NCI-H748 (cell line): Measurements from ENCODE around the gene TMEM129.

Source experiments
- DNase-seq: peaks from one replicate; lab custom pipeline; 2025; ENCODE audit not compliant: unreplicated experiment; lab: John Stamatoyannopoulos, UW

Gene TMEM129, protein sequence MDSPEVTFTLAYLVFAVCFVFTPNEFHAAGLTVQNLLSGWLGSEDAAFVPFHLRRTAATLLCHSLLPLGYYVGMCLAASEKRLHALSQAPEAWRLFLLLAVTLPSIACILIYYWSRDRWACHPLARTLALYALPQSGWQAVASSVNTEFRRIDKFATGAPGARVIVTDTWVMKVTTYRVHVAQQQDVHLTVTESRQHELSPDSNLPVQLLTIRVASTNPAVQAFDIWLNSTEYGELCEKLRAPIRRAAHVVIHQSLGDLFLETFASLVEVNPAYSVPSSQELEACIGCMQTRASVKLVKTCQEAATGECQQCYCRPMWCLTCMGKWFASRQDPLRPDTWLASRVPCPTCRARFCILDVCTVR

DNA sequence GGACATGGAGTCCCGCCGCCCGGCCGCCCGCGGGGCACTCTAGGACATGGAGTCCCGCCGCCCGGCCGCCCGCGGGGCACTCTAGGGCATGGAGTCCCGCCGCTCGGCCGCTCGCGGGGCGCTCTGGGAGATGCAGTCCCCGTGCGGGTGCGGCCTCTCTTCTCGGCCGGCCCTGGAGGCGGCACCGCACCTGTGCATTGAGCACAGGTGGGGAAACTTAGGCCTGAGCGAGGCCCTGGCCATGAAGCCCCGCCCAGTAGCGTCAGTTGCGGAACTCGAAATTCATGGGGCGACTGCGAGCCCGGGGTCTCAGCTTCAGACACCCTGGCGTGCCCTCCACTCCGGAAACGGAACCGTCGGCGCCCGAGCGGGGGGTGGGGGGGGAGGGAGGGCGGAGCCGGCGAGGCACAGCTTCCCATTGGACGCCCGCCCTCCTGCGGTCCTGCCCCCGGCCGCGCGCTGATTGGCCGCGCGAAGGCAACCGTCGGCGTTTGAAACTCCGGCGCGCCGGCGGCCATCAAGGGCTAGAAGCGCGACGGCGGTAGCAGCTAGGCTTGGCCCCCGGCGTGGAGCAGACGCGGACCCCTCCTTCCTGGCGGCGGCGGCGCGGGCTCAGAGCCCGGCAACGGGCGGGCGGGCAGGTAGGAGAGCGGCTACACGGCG lies at the start of gene TMEM129, which contains the start of gene TACC3:
Gene TMEM129, minus strand, starts transcription at position 321 of the 663 bp plus-strand sequence. CDS start 486 bp downstream, outside the sequence.
Gene TACC3, plus strand, starts transcription at position 519 of the 663 bp plus-strand sequence. CDS start 1,901 bp downstream, outside the sequence.
- peak; percentile 90 for DNase-seq

DNA sequence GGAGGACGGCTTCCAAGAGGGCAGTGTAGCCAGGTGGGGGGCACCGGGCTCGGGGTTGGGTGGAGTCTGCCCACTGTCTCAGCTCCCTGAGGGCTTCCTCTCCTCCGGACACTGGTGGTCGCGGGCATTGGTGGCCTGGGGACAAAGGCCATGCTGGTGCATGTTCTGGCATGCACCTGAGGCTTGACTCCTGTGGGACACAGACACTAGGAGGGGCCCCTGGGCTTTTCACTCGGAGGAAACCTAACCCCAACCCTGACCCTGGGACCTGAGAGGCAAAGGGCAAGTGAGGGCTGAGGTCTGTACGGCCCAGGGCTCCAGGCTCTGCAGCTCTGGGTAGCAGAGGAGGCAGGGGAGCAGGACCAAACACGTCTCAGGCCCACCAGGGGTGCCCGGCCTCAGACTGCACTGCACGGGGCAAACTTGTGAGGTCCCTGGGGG lies 49.7 kb upstream of the TMEM129 start:
- no peak for DNase-seq

DNA sequence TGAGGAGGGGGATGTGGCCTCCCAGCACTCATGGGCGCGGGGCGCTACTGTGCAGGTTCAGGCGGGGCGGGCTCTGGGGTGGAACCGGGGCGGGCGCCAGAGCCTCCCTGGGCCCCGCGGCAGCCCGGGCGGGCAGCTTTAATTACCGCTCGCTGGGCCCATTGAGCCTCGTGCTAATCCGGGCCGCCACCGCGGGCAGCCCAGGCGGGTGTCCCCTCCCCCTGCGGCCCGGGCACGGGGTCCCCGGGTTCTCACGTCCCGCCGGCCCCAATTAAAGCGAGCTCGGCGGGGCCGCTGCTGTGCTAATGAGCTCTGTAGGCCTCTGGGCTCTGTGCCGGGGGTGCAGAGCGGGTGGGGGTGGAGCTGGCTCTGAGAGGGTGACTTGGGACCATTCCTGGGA lies 49.1 kb upstream of the TMEM129 start:
- peak; percentile 0 for DNase-seq

DNA sequence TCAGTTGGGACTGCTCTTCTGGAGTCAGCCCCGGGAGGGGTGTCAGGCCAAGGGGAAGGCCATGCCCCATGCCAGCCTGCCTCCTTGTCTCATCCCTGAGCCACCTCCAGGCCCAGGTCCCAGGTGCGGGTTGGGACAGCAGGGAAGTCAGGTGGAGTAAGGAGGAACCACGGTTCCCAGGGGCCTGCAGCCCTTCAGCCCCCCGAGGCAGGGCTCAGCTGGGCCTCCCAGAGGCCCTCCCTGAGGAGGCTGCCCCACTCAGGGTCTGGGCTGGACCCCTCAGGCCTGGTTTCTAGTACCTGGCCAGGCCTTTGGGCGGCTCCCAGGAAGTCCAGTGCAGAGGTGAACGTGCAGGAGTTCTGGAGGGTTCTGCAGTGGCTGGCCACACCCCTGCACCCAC lies 48.6 kb upstream of the TMEM129 start:
- DNase-seq, result no peak

DNA sequence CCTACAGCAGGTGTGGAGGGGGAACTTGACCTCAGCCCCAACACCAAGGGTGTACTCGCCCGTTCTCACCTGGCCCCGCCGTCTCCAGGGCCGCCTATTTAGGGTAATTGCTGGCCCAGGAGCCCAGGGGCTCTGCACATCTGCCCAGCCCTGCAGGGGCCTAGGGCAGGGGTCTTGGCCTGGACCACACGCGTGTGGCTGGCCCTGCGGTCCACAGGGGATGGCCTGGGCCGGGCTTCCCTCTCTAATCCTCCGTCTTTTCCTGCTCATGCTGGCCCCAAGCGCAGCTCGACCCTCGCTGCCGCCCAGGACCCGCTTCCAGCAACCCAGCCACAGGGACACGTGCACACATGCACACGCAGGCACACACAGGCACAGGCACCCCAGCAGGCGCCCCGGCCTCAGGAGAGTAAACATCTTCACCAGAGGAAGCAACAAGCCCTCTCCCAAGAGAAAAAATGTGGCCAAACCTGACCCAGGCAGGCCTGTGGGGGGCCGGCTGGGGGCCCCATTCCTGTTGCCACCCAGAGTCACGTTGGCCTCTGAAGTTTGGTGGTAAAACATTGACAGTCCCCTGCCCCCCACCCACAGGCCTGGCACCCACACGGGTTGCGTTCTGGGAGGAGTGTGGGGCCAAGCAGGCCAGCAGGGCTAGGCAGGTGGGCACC lies 47.4 kb upstream of the TMEM129 start:
- DNase-seq, result no peak

DNA sequence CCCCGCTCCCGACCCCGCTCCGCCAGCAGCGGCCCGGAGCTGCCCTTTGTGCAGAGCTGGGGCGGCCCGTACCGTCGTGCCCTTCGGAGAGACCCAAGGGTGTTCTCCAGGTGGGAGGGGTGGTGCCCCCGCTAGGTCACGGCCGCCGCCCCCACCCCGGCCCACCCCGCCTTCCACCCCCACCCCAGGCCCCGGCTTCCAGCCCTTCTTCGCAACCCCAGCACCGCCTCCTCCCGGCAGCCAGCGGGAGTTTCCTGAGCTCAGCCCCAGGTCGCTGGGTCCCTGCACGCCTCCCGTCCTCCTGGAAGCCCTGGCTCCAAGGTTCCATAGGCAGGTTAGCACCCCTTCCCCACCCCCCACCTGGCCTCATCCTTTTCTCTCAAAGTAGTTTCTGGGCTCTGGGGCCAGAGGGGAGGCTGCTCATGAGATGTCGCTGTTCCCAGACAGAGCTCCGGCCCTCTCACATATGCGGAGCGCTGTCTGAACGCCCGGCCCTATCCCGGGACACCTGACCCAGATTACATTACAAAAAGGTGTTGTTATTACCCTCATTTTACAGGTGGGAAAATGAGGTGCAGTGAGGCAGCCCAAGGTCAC lies 46.7 kb upstream of the TMEM129 start:
- peak; percentile 16 for DNase-seq

DNA sequence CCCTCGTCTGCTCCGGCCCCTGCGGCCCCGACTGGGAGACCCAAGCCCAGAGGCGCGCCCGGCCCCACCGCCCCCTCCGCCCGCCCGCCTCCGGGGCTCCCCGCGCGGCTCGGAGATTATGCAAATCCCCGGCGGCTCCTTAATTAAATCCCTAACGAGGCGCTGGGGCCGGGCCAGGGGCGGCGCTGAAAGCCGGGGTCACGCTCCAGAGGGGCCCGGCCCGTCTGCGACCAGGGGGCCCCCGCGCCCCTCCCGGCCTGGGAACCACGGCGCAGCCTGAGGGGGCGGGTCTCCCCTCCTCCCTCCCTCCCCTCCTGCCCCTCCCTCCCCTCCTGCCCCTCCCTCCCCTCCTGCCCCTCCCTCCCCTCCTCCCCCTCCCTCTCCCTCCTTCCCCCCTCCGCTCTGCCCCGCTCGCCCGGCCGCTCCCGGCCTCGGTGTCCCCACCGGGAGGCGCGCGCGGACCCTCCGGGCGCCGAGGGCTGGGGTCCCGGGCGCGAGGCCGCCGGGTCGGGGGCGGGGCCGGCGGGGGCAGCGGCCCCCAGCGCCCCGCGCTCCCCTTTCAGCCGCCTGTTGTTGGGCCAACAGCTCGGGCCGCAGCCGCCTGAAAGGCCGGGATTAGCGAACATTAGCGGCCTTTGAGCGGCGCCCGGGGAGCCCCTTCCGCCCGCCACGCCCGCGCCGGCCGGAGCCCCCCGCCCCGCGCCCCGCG lies 46.1 kb upstream of the TMEM129 start:
- DNase-seq, result peak; percentile 8

DNA sequence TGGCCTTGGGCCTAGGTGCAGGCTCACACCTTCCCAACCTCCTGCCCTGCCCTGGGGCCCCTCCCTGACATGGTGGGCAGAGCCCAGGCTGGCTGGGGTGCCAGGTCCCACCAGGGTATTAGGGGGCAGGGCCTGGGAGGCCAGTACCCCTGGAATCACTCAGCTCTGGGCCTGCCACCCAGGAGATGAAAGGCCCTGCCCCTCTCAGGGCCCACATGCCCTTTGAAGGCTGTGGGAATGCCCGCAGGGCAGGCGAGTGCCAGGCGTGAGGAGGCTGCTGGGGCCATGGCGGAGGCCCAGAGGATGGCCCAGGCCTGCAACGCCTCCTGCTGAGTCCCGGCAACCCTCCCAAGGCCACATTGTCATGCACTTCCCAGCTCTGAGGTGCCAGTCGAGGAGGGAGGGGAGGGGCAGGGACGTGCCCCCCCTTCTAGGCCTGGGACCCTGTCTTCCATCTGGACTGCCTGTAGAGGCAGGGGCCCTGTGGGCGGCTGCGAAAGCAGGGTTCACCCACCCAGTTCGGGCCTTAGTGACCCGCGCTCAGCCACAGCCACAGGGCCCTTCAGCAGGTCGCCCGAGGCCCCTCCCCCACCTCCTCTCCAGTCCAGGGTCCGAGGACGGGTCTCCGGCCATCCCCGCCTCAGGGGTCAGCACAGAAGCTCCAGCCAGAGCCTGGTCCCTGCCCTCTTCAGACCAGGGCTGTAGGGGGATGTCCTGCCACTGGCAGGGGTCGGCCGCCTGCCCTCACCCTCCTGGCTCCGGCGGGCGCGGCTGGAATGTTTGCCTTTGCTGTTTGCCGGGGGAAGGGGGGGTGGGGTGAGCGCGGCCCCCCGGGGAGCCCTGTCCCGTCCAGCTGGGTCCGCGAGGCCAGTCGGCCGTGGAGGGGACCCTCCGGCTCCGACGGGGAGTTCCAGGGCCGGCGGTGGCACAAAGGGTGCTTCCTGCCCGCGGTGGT lies 45.3 kb upstream of the TMEM129 start:
- DNase-seq, result no peak

DNA sequence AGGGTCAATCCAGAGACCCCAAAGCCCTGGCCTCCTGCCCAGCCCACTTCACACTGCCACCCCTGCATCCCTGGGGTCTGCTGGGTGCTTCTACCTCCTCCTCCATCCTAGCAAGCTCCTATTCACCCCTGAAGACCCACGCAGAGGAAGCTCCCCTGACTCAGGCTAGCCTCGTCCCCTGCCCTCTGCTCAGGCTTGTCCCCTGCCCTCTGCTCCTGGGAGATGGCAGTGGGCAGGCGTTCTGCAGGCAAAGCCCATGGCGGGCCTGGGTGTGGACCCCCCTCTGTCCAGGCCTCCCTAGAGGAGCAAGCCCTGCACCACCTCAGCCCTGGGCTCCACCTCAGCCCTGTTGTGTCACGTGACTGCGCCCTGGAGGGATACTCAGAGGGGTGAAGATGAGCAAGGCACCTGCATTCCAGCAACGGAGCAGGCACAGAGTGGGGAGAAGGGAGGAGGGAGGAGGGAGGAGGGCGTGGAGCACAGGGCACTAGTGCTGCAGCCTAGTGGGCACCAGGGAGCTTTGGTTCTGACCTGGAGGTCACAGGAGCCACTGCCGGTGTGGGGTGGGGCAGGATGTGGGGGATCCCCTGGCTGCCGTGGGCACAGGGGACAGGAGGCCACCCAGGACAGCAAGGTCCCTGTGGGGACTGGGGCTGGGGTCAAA lies 44.4 kb upstream of the TMEM129 start:
- no peak for DNase-seq

DNA sequence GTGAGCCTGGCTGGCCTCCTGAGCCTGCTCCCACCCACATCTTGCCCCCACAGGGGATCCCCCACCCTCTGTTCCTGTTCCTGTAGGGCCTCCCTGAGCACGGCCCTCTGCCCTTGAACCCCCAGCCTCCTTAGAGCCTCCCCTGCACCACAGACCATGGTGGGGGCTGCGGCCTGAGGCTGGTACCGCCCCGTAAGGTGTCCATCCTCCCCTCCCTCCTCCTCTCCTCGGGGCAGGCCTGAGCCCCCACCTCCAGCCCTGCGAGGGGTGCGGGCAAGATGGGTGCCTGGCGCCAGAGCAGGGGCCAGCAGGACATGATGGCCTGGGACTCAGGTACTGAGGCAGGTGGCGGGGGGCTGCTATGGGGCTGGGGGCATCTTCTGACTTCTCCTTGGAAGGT lies 43.5 kb upstream of the TMEM129 start:
- no peak for DNase-seq

DNA sequence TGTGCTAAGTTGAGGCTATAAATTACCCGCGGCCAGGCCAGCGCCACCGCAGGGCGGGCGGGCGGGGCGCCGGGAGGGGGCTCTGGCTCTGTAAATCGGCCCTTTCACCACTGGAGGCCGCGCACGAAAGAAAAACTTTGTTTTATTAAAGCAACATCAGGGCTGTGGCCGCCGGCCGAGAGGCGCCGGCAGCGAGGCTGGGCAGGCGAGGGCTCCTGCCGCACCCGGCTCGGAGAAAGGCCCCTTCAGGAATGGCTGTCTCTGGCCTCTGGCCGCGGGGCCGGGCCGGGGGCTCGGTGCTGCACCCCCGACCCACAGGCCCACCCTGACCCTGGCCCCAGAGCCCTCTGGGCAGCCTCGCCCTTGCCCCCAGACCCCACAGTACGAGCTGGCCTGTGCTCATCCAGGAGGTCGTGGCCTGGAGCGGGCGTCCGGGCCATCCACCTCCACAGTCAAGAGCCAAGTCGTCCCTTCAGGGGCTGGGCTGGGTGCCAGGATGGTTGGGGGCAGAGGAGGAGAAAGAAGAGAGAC lies 42.5 kb upstream of the TMEM129 start:
- no peak for DNase-seq

DNA sequence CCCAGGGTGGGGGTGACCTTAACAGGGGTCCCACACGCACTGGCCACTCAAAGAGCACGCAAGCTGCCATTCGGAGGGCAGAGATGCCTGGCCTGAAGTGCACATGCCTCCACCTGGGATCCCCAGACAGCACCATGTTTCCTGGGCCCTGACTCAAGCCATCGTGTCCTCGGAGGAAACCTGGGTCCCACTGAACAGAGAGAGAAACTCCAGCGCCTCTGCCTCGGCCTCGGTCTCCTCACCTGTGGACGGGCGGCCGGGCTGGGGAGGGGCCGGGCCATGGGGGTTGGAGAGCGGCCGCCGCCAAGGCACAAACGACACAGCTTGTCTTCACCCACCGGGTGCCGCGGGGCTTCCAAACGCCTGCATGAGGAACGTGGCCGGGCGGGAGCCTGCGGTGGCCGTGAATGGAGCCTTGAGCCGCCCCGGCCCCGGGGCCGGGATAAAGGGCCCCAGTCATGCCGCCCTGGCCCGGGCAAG lies 42.0 kb upstream of the TMEM129 start:
- DNase-seq, result no peak

DNA sequence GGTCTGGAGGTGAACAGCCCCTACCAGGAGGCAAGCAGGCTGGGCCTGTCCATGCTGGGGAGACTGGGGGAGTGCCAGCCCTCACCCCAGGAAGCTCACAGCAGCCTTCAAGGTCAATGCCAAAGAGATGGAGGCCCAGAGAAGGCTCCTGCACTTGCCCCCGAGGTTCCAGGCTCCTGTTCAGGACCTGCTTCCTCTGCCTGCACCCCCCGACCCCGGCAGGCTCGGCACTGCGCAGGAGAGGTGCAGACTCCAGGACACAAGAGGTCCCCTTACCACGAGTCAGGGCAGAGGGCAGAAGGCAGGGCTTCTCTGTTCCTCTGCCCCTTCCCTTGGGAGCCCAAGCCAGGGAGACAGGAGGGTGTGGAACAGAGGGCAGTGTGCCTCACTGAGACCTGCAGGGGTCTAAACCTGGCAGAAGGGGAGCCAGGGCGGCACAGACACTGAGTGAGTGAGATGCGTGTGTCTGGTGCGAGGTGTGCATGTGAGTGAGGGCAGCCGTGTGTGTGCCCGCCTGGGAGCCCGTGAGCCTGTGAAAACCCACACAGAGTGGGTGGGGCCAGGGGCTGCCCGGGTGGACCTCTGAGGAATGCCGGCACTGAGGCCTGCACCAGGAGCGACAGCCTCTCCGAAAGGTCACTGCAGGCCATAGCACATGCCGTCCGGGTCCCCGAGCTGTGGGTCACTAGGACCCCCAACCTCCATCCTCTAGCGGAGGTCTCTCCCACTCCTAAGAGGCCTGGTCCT lies 41.3 kb upstream of the TMEM129 start:
- DNase-seq, result no peak

DNA sequence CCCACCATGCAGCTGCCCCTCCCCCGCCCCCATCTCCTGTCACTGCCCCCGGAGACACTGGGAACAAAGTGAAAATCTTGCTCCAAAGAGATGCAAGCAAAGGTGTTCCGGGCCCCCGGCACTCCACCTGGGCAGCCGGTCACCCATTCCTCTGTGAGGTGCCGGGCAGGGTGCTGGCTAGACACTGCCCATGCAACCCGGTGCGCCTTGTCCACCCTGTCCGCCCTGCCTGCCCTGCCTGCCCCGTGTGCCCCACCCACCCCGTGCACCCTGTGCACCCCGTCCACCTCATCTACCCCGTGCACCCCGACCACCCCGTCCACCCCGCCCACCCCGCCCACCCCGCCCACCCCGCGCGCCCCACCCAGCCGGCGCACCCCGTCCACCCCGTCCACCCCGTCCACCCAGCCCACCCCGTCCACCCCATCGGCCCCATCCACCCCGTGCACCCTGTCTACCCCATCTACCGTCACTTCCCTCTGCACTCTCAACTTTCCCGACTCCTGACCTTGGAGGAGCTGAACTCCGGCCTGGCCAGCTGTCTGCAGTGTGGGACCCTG lies 40.1 kb upstream of the TMEM129 start:
- no peak for DNase-seq

DNA sequence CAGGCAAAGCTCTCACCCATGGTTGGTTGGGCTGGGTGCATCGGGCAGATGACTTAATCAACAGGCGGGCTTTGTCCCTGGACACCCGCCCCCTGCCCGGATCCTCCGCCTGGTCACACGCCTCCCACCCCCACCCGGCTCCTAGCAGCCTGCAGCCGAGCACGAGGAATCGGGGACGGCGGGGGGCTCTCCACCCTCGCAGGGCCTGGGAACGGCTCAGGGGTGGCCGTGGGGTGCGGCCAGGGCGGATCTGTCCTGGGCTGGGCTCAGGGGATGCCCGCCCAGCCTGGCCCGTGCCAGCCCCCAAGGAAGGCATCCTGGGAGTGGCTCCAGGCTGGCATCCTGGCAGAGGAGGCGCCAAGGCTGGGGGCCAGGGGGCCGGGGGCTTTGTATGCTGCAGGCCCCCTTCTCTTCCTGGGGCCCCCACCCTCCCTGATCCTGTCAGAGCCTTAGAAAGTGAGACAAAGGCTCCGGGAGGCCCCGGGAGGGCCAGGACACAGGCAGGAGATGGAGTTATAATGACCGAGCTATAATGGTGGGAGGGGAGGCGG lies 39.5 kb upstream of the TMEM129 start:
- no peak for DNase-seq

DNA sequence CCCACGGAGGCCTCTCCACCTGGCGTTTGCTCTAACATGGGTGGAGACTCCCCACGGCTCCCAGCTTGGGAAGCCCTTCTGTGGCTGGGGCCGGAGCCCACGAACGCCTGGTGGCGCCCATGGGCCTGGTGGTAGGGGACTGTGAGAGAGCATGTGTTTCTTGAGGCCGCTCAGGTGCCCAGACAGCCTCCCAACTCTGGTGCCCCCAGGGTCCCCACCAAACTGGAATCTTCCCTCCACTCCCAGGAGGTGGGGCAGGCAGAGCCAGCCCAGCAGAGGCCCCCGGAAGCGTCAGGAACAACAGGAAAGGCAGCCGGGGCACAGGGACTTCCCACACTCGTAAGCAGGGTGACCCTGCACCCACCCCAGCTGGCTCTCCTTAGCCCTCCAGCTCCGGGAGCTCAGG lies 38.7 kb upstream of the TMEM129 start:
- DNase-seq, result no peak

DNA sequence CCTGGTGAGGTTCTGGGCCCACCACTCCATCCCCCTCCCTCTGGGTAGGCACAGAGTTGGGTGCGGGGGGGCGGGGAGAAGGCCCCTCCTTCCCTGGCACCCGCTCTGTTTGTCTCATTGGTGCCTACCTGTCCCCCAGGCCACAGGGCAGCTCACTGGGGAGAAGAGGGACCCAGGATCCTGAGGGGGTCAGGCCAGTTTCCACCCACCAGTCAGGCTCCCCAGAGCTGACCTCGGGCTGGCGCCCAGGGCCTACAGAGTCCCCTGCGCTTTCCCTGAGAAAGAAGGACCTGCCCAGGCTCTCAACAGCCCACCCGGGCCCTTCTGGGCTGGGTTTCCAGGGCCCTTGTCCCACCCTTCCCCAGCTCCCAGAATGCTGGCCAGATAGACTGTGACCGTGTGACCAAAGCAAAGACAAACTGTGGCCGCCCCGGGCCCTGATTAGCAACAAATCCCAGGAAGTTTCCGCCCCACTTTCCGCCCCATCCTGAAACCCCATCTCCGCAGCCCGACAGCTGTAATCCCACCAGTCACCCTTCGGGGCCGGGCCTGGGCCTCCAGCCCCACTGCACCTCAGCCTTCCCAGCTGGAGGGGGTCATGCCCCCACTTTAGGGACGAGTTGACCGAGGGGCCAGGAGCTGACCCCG lies 38.2 kb upstream of the TMEM129 start:
- no peak for DNase-seq
